GM12874 (cell line): ENCODE results near the gene ZNF143.

Experiments used
- CTCF ChIP-seq: IDR thresholded peaks from 2 replicates; pipeline ENCODE4 v1.5.1; 2011; ENCODE audit warnings: low read depth, mild to moderate bottlenecking, control low read depth, low read length, moderate library complexity; ENCODE audit not compliant: insufficient read depth

ZNF143 gene

GRCh38 chr11:9527481-9528135 is 66.8 kb downstream of the ZNF143 start:
- TF ChIP-seq CTCF = no peak

DNA sequence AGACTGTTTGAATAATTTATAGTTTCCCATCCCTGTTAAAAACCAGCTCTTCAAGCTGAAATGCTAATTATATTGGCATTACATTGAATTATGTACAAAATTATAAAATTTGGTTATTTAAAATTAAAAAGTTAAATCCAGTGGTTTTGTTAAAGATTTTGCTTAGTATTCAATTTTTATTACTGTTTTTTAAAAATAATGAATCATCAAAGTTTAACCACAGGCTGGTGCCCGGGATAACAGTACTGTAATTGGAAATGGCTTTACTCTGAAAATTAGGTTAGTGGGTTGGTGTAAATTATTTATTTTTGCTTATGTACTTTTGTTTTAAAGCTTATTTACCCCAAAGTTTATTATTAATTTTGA is 67.3 kb downstream of the ZNF143 start:
- no peak for TF ChIP-seq CTCF

- no peak for TF ChIP-seq CTCF
Observed at GRCh38 chr11:9528573-9529333, 67.9 kb downstream of the ZNF143 start.

- TF ChIP-seq CTCF = no peak
Observed at GRCh38 chr11:9529334-9529650, 68.5 kb downstream of the ZNF143 start.

- TF ChIP-seq CTCF = no peak
Observed at GRCh38 chr11:9530020-9530621, 69.3 kb downstream of the ZNF143 start.

- TF ChIP-seq CTCF = no peak
Observed at GRCh38 chr11:9530901-9531625, 70.3 kb downstream of the ZNF143 start.

DNA sequence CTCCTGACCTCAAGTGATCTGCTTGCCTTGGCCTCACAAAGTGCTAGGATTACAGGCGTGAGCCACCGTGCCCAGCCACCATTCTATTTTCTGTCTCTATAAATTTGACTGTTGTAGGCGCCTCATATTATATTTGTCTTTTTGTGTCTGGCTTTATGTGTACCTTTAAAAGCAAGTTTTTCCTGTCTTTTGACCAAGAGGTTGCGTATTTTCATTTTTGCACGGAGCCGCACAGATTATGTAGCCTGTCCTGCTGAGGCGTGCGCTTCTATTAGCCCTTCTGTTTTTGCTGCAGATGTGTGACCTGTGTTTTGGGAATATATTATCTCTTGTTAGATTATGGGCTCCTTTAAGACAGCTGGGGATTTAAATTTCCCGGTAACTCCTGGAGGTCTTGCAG is 72.2 kb downstream of the ZNF143 start:
- no peak for TF ChIP-seq CTCF
